ENCODE data around the gene ARHGEF11.
A peak's percentile ranks its signal among the peaks of the same experiment; 100 is the strongest.

ARHGEF11 gene

GRCh38 chr1:156970017-156970416 lies 75.5 kb downstream of the ARHGEF11 start:
- Histone ChIP-seq H3K4me1 (ENCODE audit: control insufficient read depth, low read length) (no peaks in the 10 kb centered on the region), H3K27ac (ENCODE audit: low read depth, low read length) (no peak overlapping the region), H3K4me3 (ENCODE audit: low read length) (no peak overlapping the region), H3F3A (ENCODE audit: control insufficient read depth, insufficient read depth) (no peaks in the 10 kb centered on the region), H4K20me1 (ENCODE audit: control insufficient read depth, insufficient read depth, low read depth, low read length) (no peaks in the 10 kb centered on the region), H3K27me3 (ENCODE audit: control insufficient read depth, low read length) (no peaks in the 10 kb centered on the region), H3K79me2 (ENCODE audit: control insufficient read depth, low read length) (no peaks in the 10 kb centered on the region), H3K9me2 (replicated peaks; ENCODE audit: control insufficient read depth, low read length) (no peaks in the 10 kb centered on the region), H3K36me3 (ENCODE audit: control insufficient read depth, low read length) (no peaks in the 10 kb centered on the region), H3K4me2 (ENCODE audit: low read length) (no peak overlapping the region), H3K9me3 (ENCODE audit: control insufficient read depth, insufficient read depth, low read length) (no peaks in the 10 kb centered on the region)
- TF ChIP-seq EZH2phosphoT487 (IDR thresholded peaks at IDR 0.05; ENCODE audit: borderline replicate concordance, low read length) (no peak), CTCF (IDR thresholded peaks at IDR 0.05; ENCODE audit: low read depth, low read length, poor library complexity, severe bottlenecking) (peak; percentile 39)

GRCh38 chr1:156969496-156969895 lies 76.0 kb downstream of the ARHGEF11 start:
- H3K9me3 ChIP-seq (ENCODE audit: control insufficient read depth, insufficient read depth, low read length), result no peaks in the 10 kb centered on the region
- no peaks in the 10 kb centered on the region for H3K27me3 ChIP-seq (ENCODE audit: control insufficient read depth, low read length)
- H3F3A ChIP-seq (ENCODE audit: control insufficient read depth, insufficient read depth), result no peaks in the 10 kb centered on the region
- H3K4me3 ChIP-seq (ENCODE audit: low read length), result no peak overlapping the region
- no peak for TF ChIP-seq EZH2phosphoT487 (IDR thresholded peaks at IDR 0.05; ENCODE audit: borderline replicate concordance, low read length)
- no peak for TF ChIP-seq CTCF (IDR thresholded peaks at IDR 0.05; ENCODE audit: low read depth, low read length, poor library complexity, severe bottlenecking)
- H3K4me1 ChIP-seq (ENCODE audit: control insufficient read depth, low read length), result no peaks in the 10 kb centered on the region
- no peaks in the 10 kb centered on the region for H3K36me3 ChIP-seq (ENCODE audit: control insufficient read depth, low read length)
- H3K9me2 ChIP-seq (replicated peaks; ENCODE audit: control insufficient read depth, low read length), result no peaks in the 10 kb centered on the region
- H4K20me1 ChIP-seq (ENCODE audit: control insufficient read depth, insufficient read depth, low read depth, low read length), result no peaks in the 10 kb centered on the region
- no peaks in the 10 kb centered on the region for H3K79me2 ChIP-seq (ENCODE audit: control insufficient read depth, low read length)
- no peak overlapping the region for H3K27ac ChIP-seq (ENCODE audit: low read depth, low read length)
- no peak overlapping the region for H3K4me2 ChIP-seq (ENCODE audit: low read length)

- H3K4me3 ChIP-seq (ENCODE audit: low read length), result no peak overlapping the region
- H3K9me3 ChIP-seq (ENCODE audit: control insufficient read depth, insufficient read depth, low read length), result no peaks in the 10 kb centered on the region
- no peak for TF ChIP-seq EZH2phosphoT487 (IDR thresholded peaks at IDR 0.05; ENCODE audit: borderline replicate concordance, low read length)
- TF ChIP-seq CTCF (IDR thresholded peaks at IDR 0.05; ENCODE audit: low read depth, low read length, poor library complexity, severe bottlenecking), result no peak
- H4K20me1 ChIP-seq (ENCODE audit: control insufficient read depth, insufficient read depth, low read depth, low read length), result no peaks in the 10 kb centered on the region
- H3F3A ChIP-seq (ENCODE audit: control insufficient read depth, insufficient read depth), result no peaks in the 10 kb centered on the region
- no peak overlapping the region for H3K27ac ChIP-seq (ENCODE audit: low read depth, low read length)
- H3K4me2 ChIP-seq (ENCODE audit: low read length), result no peak overlapping the region
- no peaks in the 10 kb centered on the region for H3K9me2 ChIP-seq (replicated peaks; ENCODE audit: control insufficient read depth, low read length)
- H3K27me3 ChIP-seq (ENCODE audit: control insufficient read depth, low read length), result no peaks in the 10 kb centered on the region
- peaks cover 10% of the 10 kb centered on the region for H3K36me3 ChIP-seq (ENCODE audit: control insufficient read depth, low read length)
- peaks cover 23% of the 10 kb centered on the region for H3K4me1 ChIP-seq (ENCODE audit: control insufficient read depth, low read length)
- H3K79me2 ChIP-seq (ENCODE audit: control insufficient read depth, low read length), result no peaks in the 10 kb centered on the region
Observed at GRCh38 chr1:156964441-156964840, 81.1 kb downstream of the ARHGEF11 start.

- Histone ChIP-seq H3K36me3 (ENCODE audit: control insufficient read depth, low read length) (peaks cover 12% of the 10 kb centered on the region), H3K9me3 (ENCODE audit: control insufficient read depth, insufficient read depth, low read length) (no peaks in the 10 kb centered on the region), H3K79me2 (ENCODE audit: control insufficient read depth, low read length) (no peaks in the 10 kb centered on the region), H3K27me3 (ENCODE audit: control insufficient read depth, low read length) (no peaks in the 10 kb centered on the region), H3K9me2 (replicated peaks; ENCODE audit: control insufficient read depth, low read length) (no peaks in the 10 kb centered on the region), H3F3A (ENCODE audit: control insufficient read depth, insufficient read depth) (no peaks in the 10 kb centered on the region), H3K27ac (ENCODE audit: low read depth, low read length) (no peak overlapping the region), H3K4me2 (ENCODE audit: low read length) (peak overlapping the region; percentile 31), H3K4me3 (ENCODE audit: low read length) (peak overlapping the region; percentile 37), H3K4me1 (ENCODE audit: control insufficient read depth, low read length) (peaks cover 30% of the 10 kb centered on the region), H4K20me1 (ENCODE audit: control insufficient read depth, insufficient read depth, low read depth, low read length) (no peaks in the 10 kb centered on the region)
- no peak for TF ChIP-seq CTCF (IDR thresholded peaks at IDR 0.05; ENCODE audit: low read depth, low read length, poor library complexity, severe bottlenecking)
- TF ChIP-seq EZH2phosphoT487 (IDR thresholded peaks at IDR 0.05; ENCODE audit: borderline replicate concordance, low read length), result no peak
Observed at GRCh38 chr1:156963621-156964020, 81.9 kb downstream of the ARHGEF11 start.

Data from DOHH2 (cell line).